ENCODE results near the gene POLDIP3.
A peak's percentile ranks its signal among the peaks of the same experiment; 100 is the strongest.
"Not testable (repeated sequence)": the region's sequence is repeated elsewhere in the genome, so short reads cannot be mapped to it uniquely, and the experiment has no call there.

POLDIP3 gene

DNA sequence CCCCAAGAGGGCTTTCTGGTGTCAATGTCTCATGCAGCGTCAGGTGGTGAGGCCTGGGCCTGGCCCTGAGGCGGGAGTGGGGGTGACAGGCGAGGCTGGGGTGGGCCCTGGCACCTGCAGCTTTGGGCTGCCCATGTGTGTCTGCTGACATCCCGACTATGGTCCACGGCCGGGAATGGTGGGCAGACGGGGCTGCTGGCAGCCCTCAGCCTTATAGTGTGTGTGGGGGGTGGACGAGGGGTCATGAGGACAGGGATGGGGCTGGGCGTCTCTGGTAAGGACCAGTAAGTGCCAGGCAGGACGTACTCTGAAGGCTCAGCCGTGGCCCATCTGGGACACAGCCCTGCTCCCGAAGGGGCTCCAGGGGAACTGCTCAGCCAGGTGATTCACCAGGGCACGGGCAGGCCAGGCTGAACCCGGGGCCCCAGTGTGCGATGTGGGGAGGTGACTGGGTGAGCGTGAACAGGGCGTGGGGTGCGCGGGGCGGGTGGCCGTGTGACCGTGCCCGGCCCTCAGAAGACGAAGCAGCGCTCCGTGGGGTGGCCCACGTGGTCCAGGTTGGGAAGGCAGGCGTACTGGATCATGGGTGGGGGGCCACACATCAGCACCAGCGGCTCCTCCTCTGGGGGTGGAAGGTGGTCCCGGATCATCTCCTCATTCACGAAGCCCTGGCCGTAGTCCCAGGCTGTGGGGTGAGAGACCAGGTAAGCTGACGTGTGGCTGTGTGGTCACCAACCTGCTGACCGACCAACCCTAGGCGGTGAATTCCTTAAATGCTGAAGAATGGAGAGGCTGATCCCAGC lies 4.8 kb upstream of the POLDIP3 start:
- DNase-seq (ENCODE audit: low read depth) = no peak
- H3K4me3 ChIP-seq (ENCODE audit: low read depth, low read length) = no peak overlapping the region
- no peak for TF ChIP-seq CTCF (IDR thresholded peaks at IDR 0.05; ENCODE audit: control insufficient read depth, extremely low read depth, insufficient read depth)

DNA sequence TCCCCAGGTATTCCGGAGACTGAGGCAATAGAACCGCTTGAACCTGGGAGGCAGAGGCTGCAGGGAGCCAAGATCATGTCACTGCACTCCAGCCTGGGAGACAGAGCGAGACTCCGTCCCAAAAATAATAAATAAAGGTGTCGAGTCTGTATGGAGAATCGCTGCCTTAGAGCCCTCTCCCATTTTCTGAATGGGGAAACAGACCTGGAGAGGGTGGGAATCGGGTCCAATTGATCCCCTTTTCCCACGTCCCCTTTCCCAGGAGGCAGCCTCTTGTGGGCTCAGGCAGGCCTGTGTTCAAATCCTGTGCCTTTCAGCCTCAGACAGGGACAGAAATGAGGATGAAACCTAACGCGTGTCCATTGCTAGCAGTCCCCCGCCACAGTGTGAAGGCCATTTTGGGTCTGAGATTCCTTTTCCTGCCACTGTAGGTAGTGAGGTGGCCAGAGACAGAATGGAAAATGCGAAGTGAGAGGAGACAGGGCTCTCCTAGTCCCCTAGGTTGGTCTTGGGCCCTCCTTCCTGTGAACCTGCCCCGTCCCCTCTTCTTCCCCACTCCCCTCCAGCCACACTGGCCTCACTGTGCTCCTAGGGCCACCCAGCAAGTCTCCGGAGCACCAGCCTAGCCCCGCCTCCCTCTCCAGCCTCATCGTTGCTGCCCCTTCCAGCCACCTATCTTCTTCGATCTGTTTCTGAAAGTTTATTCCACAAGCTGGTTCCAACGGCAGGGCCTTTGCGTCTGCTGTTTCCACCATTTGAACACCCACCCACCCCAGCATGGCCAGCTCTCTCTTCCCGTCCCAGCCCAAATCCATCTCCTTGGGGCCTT lies 2.7 kb upstream of the POLDIP3 start:
- H3K4me3 ChIP-seq (ENCODE audit: low read depth, low read length) = no peak overlapping the region
- no peak for TF ChIP-seq CTCF (IDR thresholded peaks at IDR 0.05; ENCODE audit: control insufficient read depth, extremely low read depth, insufficient read depth)
- DNase-seq (ENCODE audit: low read depth) = no peak

DNA sequence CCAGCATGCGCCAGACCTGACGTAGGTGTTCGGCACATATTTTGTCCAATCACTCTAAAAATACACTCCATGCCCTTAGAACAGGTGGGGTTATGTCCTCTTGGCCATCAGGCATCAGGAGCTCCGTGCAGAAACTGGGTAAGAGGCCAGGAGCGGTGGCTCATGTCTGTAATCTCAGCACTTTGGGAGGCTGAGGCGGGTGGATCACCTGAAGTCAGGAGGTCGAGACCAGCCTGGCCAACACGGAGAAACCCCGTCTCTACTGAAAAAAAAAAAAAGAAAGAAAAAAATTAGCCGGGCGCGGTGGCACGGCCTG lies 1.1 kb upstream of the POLDIP3 start:
- peak overlapping the region; percentile 60; the same call in 1 of the 2 replicates for H3K4me3 ChIP-seq (ENCODE audit: low read depth, low read length)
- DNase-seq (ENCODE audit: low read depth) = not testable (repeated sequence)

- H3K4me3 ChIP-seq (ENCODE audit: low read depth, low read length) = peak overlapping the region; percentile 60
- no peak for TF ChIP-seq CTCF (IDR thresholded peaks at IDR 0.05; ENCODE audit: control insufficient read depth, extremely low read depth, insufficient read depth)
- peak; percentile 85 for DNase-seq (ENCODE audit: low read depth)
Observed at GRCh38 chr22:42615092-42615859, 593 bp upstream of the POLDIP3 start.

- no peak for DNase-seq (ENCODE audit: low read depth)
- peak overlapping the region; percentile 60 for H3K4me3 ChIP-seq (ENCODE audit: low read depth, low read length)
- TF ChIP-seq CTCF (IDR thresholded peaks at IDR 0.05; ENCODE audit: control insufficient read depth, extremely low read depth, insufficient read depth) = no peak
Observed at GRCh38 chr22:42613872-42614301, 796 bp downstream of the POLDIP3 start.

DNA sequence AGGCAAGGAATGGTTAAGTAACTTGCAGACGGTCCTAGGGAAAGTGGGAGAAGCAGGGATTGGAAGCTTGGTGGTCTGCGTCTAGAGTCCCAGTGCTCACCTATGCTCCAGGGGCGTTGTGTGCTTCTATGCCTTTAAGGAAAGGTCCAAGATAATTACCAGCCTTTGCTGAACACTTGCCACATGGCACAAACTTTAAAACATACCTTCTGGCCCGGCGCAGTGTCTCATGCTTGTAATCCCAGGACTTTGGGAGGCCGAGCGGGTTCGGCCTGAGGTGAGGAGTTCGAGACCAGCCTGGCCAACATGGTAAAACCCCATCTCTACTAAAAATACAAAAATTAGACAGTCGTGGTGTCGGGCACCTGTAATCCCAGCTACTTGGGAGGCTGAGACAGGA lies 2.3 kb downstream of the POLDIP3 start:
- no peak overlapping the region for H3K4me3 ChIP-seq (ENCODE audit: low read depth, low read length)
- no peak for DNase-seq (ENCODE audit: low read depth)
- no peak for TF ChIP-seq CTCF (IDR thresholded peaks at IDR 0.05; ENCODE audit: control insufficient read depth, extremely low read depth, insufficient read depth)

DNA sequence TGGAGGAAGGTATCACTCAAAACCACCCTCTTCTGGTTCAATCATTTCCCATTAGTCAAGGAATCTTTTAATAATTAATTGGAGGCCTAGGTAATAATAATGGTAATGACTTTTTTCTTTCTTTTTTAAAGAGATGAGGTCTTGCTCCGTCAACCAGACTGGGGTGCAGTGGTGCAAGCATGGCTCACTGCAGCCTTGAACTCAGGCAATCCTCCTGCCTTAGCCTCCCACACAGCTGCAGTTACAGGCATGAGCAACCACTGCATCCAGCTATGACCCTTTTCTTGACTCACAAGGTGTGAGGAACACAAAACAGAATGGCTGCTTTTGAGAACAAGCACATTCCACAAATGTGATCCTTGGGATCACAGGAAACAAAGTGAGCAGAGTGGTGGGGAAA lies 3.6 kb downstream of the POLDIP3 start:
- no peak for TF ChIP-seq CTCF (IDR thresholded peaks at IDR 0.05; ENCODE audit: control insufficient read depth, extremely low read depth, insufficient read depth)
- no peak for DNase-seq (ENCODE audit: low read depth)
- no peak overlapping the region for H3K4me3 ChIP-seq (ENCODE audit: low read depth, low read length)
